ENCODE measurements around the gene PAK1. TPM values are rescaled to one million over a fixed set of nuclear protein-coding genes. Genes with fewer than 3 reads are reported as not detected.

PAK1 gene
- total and polyA plus RNA-seq, 2 of the 8 experiments (the other 6 are each of a cell fraction or from before 2014, with no cell fraction given): 87.7 to 151 TPM

- peak overlapping the region; percentile 93; the same call in 1 of the 2 replicates for H2BK5ac ChIP-seq (ENCODE audit: low read depth, low read length)
- H3K27me3 ChIP-seq (replicated peaks in 1 of 4; ENCODE audit: control insufficient read depth in 3 of 4, extremely low read depth in 1 of 4, insufficient read depth in 3 of 4, low read length in 3 of 4): no peaks in the 10 kb centered on the region
- no peak overlapping the region for H2BK120ac ChIP-seq (replicated peaks; ENCODE audit: low read depth, low read length)
- H4K5ac ChIP-seq (ENCODE audit: insufficient read length, low read depth, low read length): peak overlapping the region; percentile 98
- WGBS, 2 experiments (ENCODE audit: extremely low coverage in 1 of 2, insufficient coverage in 1 of 2, insufficient read length in 1 of 2, insufficient replicate concordance in 2 of 2, low coverage in 1 of 2, low lambda C conversion rate in 2 of 2, missing lambda C conversion rate in 1 of 2): 8% methylated on average over 9 of the region's 80 CpGs; no CpG with 5 or more reads in 1 of the 2 experiments
- H3K79me2 ChIP-seq (ENCODE audit: control insufficient read depth in 1 of 2, insufficient read depth in 2 of 2, low read length in 2 of 2): peaks cover 0 to 34% of the 10 kb centered on the region in 2 experiments; a peak in 3 of 4 replicates
- peak overlapping the region; percentile 59; the same call in 1 of the 2 replicates for H3K27ac ChIP-seq (ENCODE audit: low read depth, low read length)
- H3K36me3 ChIP-seq (ENCODE audit: control insufficient read depth in 2 of 4, insufficient read depth in 4 of 4, low read length in 3 of 4): no peaks in the 10 kb centered on the region
- POLR2A ChIA-PET (ENCODE audit: partially characterized antibody): interaction anchor here (0.6 to 3.1 kb wide), 7 partner anchors 8 to 61 kb away, joined by 3 to 21 read pairs (median 4); no protein-coding TSS in a partner anchor
- peak overlapping the region; percentile 92 for H4K91ac ChIP-seq (replicated peaks; ENCODE audit: insufficient read length, low read length)
- H3K56ac ChIP-seq (replicated peaks; ENCODE audit: insufficient read length, low read depth, low read length): peak overlapping the region; percentile 83
- peak overlapping the region; percentile 82 to 90 (median 84) for H3K4me3 ChIP-seq (ENCODE audit: extremely low read depth in 1 of 4, insufficient read depth in 2 of 4, low read depth in 3 of 4, low read length in 4 of 4)
- peak overlapping the region; percentile 96 for H4K8ac ChIP-seq (ENCODE audit: extremely low read depth, insufficient read depth, low read length)
- CTCF ChIA-PET (ENCODE audit: partially characterized antibody): interaction anchor here (1.1 to 3.1 kb wide), 5 partner anchors 46 to 90 kb away, joined by 3 to 22 read pairs (median 5); no protein-coding TSS in a partner anchor
- H3K9ac ChIP-seq (replicated peaks in 1 of 4; ENCODE audit: extremely low read depth in 1 of 4, low read depth in 3 of 4, low read length in 3 of 4): peak overlapping the region; percentile 54 to 89 (median 76)
- no peaks in the 10 kb centered on the region for H4K20me1 ChIP-seq (replicated peaks in 1 of 2; ENCODE audit: control insufficient read depth in 1 of 2, insufficient read depth in 2 of 2, low read length in 2 of 2)
- peaks cover 9 to 27% (median 14%) of the 10 kb centered on the region in 4 experiments; a peak in 6 of 7 replicates for H3K4me1 ChIP-seq (replicated peaks in 1 of 4; ENCODE audit: control insufficient read depth in 3 of 4, insufficient read depth in 4 of 4, low read length in 3 of 4)
- no peak overlapping the region for H2BK15ac ChIP-seq (ENCODE audit: low read length)
- no peaks in the 10 kb centered on the region for H3K9me3 ChIP-seq (ENCODE audit: insufficient read depth in 2 of 2, low read depth in 1 of 2, low read length in 1 of 2)
- peak overlapping the region; percentile 84 for H3K18ac ChIP-seq (ENCODE audit: extremely low read depth, low read length)
- no peak overlapping the region for H2AFZ ChIP-seq (ENCODE audit: low read length)
- peaks cover 3% of the 10 kb centered on the region; the same call in 1 of the 2 replicates for H3K23me2 ChIP-seq (ENCODE audit: low read depth, low read length)
- no peaks in the 10 kb centered on the region for H3K79me1 ChIP-seq (ENCODE audit: low read depth, low read length)
- FAIRE-seq (no peak), DNase-seq (ENCODE audit: low read depth in 1 of 2, low spot score in 2 of 2) (peak in 1 of 2 experiments; percentile 81)
- no peak overlapping the region for H3K14ac ChIP-seq (ENCODE audit: insufficient read length)
- peak overlapping the region; percentile 94 for H3K4ac ChIP-seq (replicated peaks; ENCODE audit: insufficient read length, low read depth, low read length)
- H3K4me2 ChIP-seq (ENCODE audit: insufficient read depth in 1 of 2, low read depth in 2 of 2, low read length in 2 of 2): peak overlapping the region; percentile 64 to 78
- H2AK5ac ChIP-seq (ENCODE audit: low read depth, low read length): no peak overlapping the region
- no peak overlapping the region for H3K23ac ChIP-seq (ENCODE audit: insufficient read length)
- H2BK12ac ChIP-seq (ENCODE audit: low read depth, low read length): peak overlapping the region; percentile 81
- H2BK20ac ChIP-seq (ENCODE audit: low read length): no peak overlapping the region
- 0 out of 2 replicates have a peak, but pooled peaks have one; percentile 2 for TF ChIP-seq RBBP5 (IDR thresholded peaks at IDR 0.05; ENCODE audit: borderline replicate concordance, low read depth, low read length)
- peak in 1 of 2 experiments; percentile 49; a peak in 1 of 3 replicates for TF ChIP-seq POLR2A (IDR thresholded peaks at IDR 0.05; ENCODE audit: control extremely low read depth in 1 of 2, low read depth in 2 of 2, low read length in 2 of 2)
- peak; percentile 43; the same call in 1 of the 2 replicates for TF ChIP-seq TAF1 (IDR thresholded peaks at IDR 0.05; ENCODE audit: low read depth, low read length)
- no peak for TF ChIP-seq TBP (IDR thresholded peaks at IDR 0.05; ENCODE audit: low read depth, low read length)
- no peak for TF ChIP-seq EGR1 (IDR thresholded peaks at IDR 0.05; ENCODE audit: borderline replicate concordance, low read depth, low read length)
- no peak for TF ChIP-seq BCL11A (IDR thresholded peaks at IDR 0.05; ENCODE audit: low read depth in 2 of 2, low read length in 2 of 2)
- no peak for TF ChIP-seq JUN (IDR thresholded peaks at IDR 0.05; ENCODE audit: low read depth, low read length)
- no peak for TF ChIP-seq KDM5A (IDR thresholded peaks at IDR 0.05; ENCODE audit: low read length)
- TF ChIP-seq SIRT6 (IDR thresholded peaks at IDR 0.05; ENCODE audit: low read length): no peak
- no peak for TF ChIP-seq GTF2F1 (IDR thresholded peaks at IDR 0.05; ENCODE audit: borderline replicate concordance, low read depth, low read length)
- no peak for TF ChIP-seq EZH2 (IDR thresholded peaks at IDR 0.05; ENCODE audit: low read depth, low read length, severe bottlenecking)
- TF ChIP-seq MAX (IDR thresholded peaks at IDR 0.05): no peak
Measured at GRCh38 chr11:77472991-77473800, 698 bp downstream of the PAK1 start.
